OCI-LY7 (cell line): Measurements from ENCODE around the gene VWA5B1. TPM values are rescaled to one million over a fixed set of nuclear protein-coding genes. Genes with fewer than 3 reads are reported as not detected.

Experiments used
- Bru-seq: library from RNA; stranded (reverse); fragments of 400-500 nt; gene quantifications from one replicate; lab custom pipeline; 2021; lab: Mats Ljungman, UMichigan
- BruChase-seq, 2 experiments: library from RNA; stranded (reverse); fragments of 400-500 nt; gene quantifications; one replicate each; lab custom pipeline; 2021; lab: Mats Ljungman, UMichigan
- BruUV-seq: library from RNA; stranded (reverse); fragments of 400-500 nt; replicated peaks from 2 replicates; lab custom pipeline; 2021; lab: Mats Ljungman, UMichigan
- CTCF ChIA-PET: fragments of 300-600 bp; sonication (Branson Sonifier 250); formaldehyde crosslinking; loops from one replicate; lab custom pipeline; 2022; ENCODE audit warnings: antibody characterized with exemption; ENCODE audit not compliant: unreplicated experiment; lab: Charles Lee
- POLR2A ChIA-PET: fragments of 300-600 bp; sonication (Branson Sonifier 250); formaldehyde crosslinking; loops from one replicate; lab custom pipeline; 2022; ENCODE audit warnings: antibody characterized with exemption; lab: Charles Lee
- DNase-seq: peaks from one replicate; pipeline ENCODE4 v3.0.0-alpha.2; 2015; ENCODE audit warnings: low spot score
- H2AFZ ChIP-seq: fragments of 200-600 bp; sonication (generic), shearing (Covaris generic); 2 replicates; pipeline ENCODE4 v1.6.1; 2014; ENCODE audit warnings: mild to moderate bottlenecking, antibody characterized with exemption, low read length, moderate library complexity
- H3K27ac ChIP-seq: fragments of 200-600 bp; sonication (generic); 2 replicates; pipeline ENCODE4 v1.5.1; 2014; ENCODE audit warnings: mixed run types, low read depth, mild to moderate bottlenecking, moderate library complexity, low read length, inconsistent platforms; ENCODE audit not compliant: poor library complexity, severe bottlenecking
- H3K36me3 ChIP-seq: fragments of 200-600 bp; sonication (generic); 2 replicates; pipeline ENCODE4 v1.6.1; 2014; ENCODE audit warnings: mild to moderate bottlenecking, antibody characterized with exemption, low read length, moderate library complexity, mixed read lengths; ENCODE audit not compliant: insufficient read depth
- H3K4me1 ChIP-seq: fragments of 200-600 bp; sonication (generic); 2 replicates; pipeline ENCODE4 v1.5.1; 2014; ENCODE audit warnings: mild to moderate bottlenecking, low read length; ENCODE audit not compliant: insufficient read depth, poor library complexity, severe bottlenecking
- H3K4me2 ChIP-seq: fragments of 200-600 bp; sonication (generic); 2 replicates; pipeline ENCODE4 v1.6.1; 2014; ENCODE audit warnings: mild to moderate bottlenecking, low read length
- H3K4me3 ChIP-seq: fragments of 200-600 bp; sonication (generic); 2 replicates; pipeline ENCODE4 v1.5.1; 2014; ENCODE audit warnings: mild to moderate bottlenecking, low read depth, low read length; ENCODE audit not compliant: poor library complexity, severe bottlenecking
- H3K79me2 ChIP-seq: fragments of 200-600 bp; sonication (generic); 2 replicates; pipeline ENCODE4 v1.6.1; 2016; ENCODE audit warnings: low read depth, mild to moderate bottlenecking, low read length, moderate library complexity, mixed read lengths; ENCODE audit not compliant: insufficient read depth
- H3K9me2 ChIP-seq: fragments of 200-600 bp; sonication (generic); 2 replicates; pipeline ENCODE4 v1.6.1; 2016; ENCODE audit warnings: mild to moderate bottlenecking, low read length, mixed read lengths; ENCODE audit not compliant: insufficient read depth
- H3K9me3 ChIP-seq: fragments of 200-600 bp; sonication (generic); 2 replicates; pipeline ENCODE4 v1.6.1; 2014; ENCODE audit warnings: mild to moderate bottlenecking, mixed run types, low read length, mixed read lengths
- H4K20me1 ChIP-seq: fragments of 200-600 bp; sonication (generic); 2 replicates; pipeline ENCODE4 v1.6.1; 2014; ENCODE audit warnings: mild to moderate bottlenecking, antibody characterized with exemption, low read length, moderate library complexity, mixed read lengths; ENCODE audit not compliant: insufficient read depth
- CTCF ChIP-seq: fragments of 200-600 bp; sonication (generic); conservative IDR thresholded peaks from 2 replicates; pipeline ENCODE4 v1.5.1; 2014; ENCODE audit warnings: mild to moderate bottlenecking, antibody characterized with exemption, low read length, moderate library complexity, mixed read lengths
- EZH2phosphoT487 ChIP-seq: fragments of 200-600 bp; sonication (generic); IDR thresholded peaks from 2 replicates; pipeline ENCODE4 v1.6.1; 2018; ENCODE audit warnings: low read depth, borderline replicate concordance, mild to moderate bottlenecking, mixed run types, antibody characterized with exemption, low read length, moderate library complexity, mixed read lengths
- intact Hi-C: fragments of 100-400 bp; cut with micrococcal nuclease; formaldehyde crosslinking; loops from one replicate; pipeline ENCODE4 v1.10.0; 2022; ENCODE audit not compliant: unreplicated experiment
- long read RNA-seq: library from polyadenylated mRNA; stranded (forward); transcript quantifications from one replicate; pipeline ENCODE4 v2.0.0, GENCODE V29; 2022
- total RNA-seq, 2 experiments: library from RNA; depleted of rRNA in 1 of 2; stranded (reverse); fragments of >200 nt in 1 of 2; shearing (Covaris generic) in 1 of 2; gene quantifications; 2 replicates each; pipeline ENCODE4 v1.2.3, GENCODE V29; 2014 to 2022

The VWA5B1 gene
- 0.18 and 0.25 TPM in 2 replicates for total RNA-seq (2014; rRNA removed; shearing (Covaris generic))
- total RNA-seq (2022): 0.13 and 0.19 TPM in 2 replicates
- Bru-seq, nascent RNA: percentile 16 among the genes with signal in this experiment
- BruChase-seq, experiment 1, labeled RNA remaining after a 6-hour chase: percentile 11 among the genes with signal in this experiment
- percentile 18 among the genes with signal in this experiment for BruChase-seq, experiment 2, labeled RNA remaining after a 2-hour chase
- long read RNA-seq, partial matches to known transcripts: 0 of 1 reads
- long read RNA-seq, other reads (novel, unspliced or antisense): 1 of 1 reads

GRCh38 chr1:20290624-20291597 is at the start of gene VWA5B1:
Gene VWA5B1, plus strand, starts transcription at chr1:20290875. Its CDS starts 19,727 bp downstream, at chr1:20310602.
- Histone ChIP-seq H3K27ac (no peak within 1 kb of the TSS), H2AFZ (no peak within 1 kb of the TSS), H3K4me2 (no peak within 1 kb of the TSS), H3K79me2 (no peaks in the 10 kb centered on the region), H3K4me1 (no peaks in the 10 kb centered on the region), H3K9me2 (no peaks in the 10 kb centered on the region), H3K36me3 (no peaks in the 10 kb centered on the region), H3K9me3 (no peaks in the 10 kb centered on the region), H4K20me1 (no peaks in the 10 kb centered on the region), H3K4me3 (no peak within 1 kb of the TSS)
- TF ChIP-seq CTCF (no peak), EZH2phosphoT487 (no peak)
- ChIA-PET CTCF (interaction anchor here (0.6 kb wide), 1 partner anchor 211 kb away, joined by 3 read pairs; no protein-coding TSS in a partner anchor), POLR2A (interaction anchor here (0.5 to 0.6 kb wide), 3 partner anchors 8 to 51 kb away, joined by 3 read pairs; no protein-coding TSS in a partner anchor)
- intact Hi-C loops: no loop called here
- no TSS peak for BruUV-seq
- DNase-seq: no peak

- ChIA-PET POLR2A (no interaction called here), CTCF (no interaction called here)
- no peak overlapping the region for H3K4me2 ChIP-seq
- no peaks in the 10 kb centered on the region for H3K9me2 ChIP-seq
- H3K9me3 ChIP-seq: no peaks in the 10 kb centered on the region
- no peak for DNase-seq
- H3K36me3 ChIP-seq: no peaks in the 10 kb centered on the region
- no peak overlapping the region for H3K4me3 ChIP-seq
- no peaks in the 10 kb centered on the region for H3K79me2 ChIP-seq
- intact Hi-C loops: no loop called here
- no peaks in the 10 kb centered on the region for H3K4me1 ChIP-seq
- TF ChIP-seq CTCF (peak; percentile 46), EZH2phosphoT487 (no peak)
- H4K20me1 ChIP-seq: no peaks in the 10 kb centered on the region
- no peak overlapping the region for H2AFZ ChIP-seq
- BruUV-seq: no TSS peak
- no peak overlapping the region for H3K27ac ChIP-seq
Measured at GRCh38 chr1:20242890-20243479, 47.7 kb upstream of the VWA5B1 start.
